H9 (cell line): Measurements from ENCODE around the gene FN3KRP. TPM values are rescaled to one million over a fixed set of nuclear protein-coding genes. Genes with fewer than 3 reads are reported as not detected.

Experiments used
- DNase-seq: peaks from one replicate; pipeline ENCODE4 v3.0.0-alpha.2; 2017
- H2AFZ ChIP-seq: one replicate; pipeline ENCODE4 v1.6.1; 2013; ENCODE audit warnings: mild to moderate bottlenecking, low read length, control low read depth, moderate library complexity
- H2AK5ac ChIP-seq: 2 replicates; pipeline ENCODE4 v1.6.1; 2013; ENCODE audit warnings: low read length, control low read depth, mixed read lengths; ENCODE audit not compliant: insufficient read length
- H2BK120ac ChIP-seq: one replicate; pipeline ENCODE4 v1.6.1; 2013; ENCODE audit warnings: low read depth, mild to moderate bottlenecking, low read length, control low read depth, inconsistent platforms; ENCODE audit not compliant: poor library complexity, severe bottlenecking
- H2BK12ac ChIP-seq: 2 replicates; pipeline ENCODE4 v1.6.1; 2013; ENCODE audit warnings: low read length, control low read depth, mixed read lengths, low read depth; ENCODE audit not compliant: insufficient read length
- H2BK15ac ChIP-seq: 2 replicates; pipeline ENCODE4 v1.6.1; 2013; ENCODE audit warnings: low read depth, low read length, control low read depth
- H2BK20ac ChIP-seq: one replicate; pipeline ENCODE4 v1.6.1; 2013; ENCODE audit warnings: low read depth, mild to moderate bottlenecking, low read length, control low read depth, inconsistent platforms; ENCODE audit not compliant: poor library complexity, severe bottlenecking
- H2BK5ac ChIP-seq: 2 replicates; pipeline ENCODE4 v1.6.1; 2013; ENCODE audit warnings: low read length, control low read depth, mixed read lengths; ENCODE audit not compliant: insufficient read length
- H3K14ac ChIP-seq: 2 replicates; pipeline ENCODE4 v1.6.1; 2013; ENCODE audit warnings: low read length, control low read depth; ENCODE audit not compliant: insufficient read depth
- H3K18ac ChIP-seq: 2 replicates; pipeline ENCODE4 v1.6.1; 2013; ENCODE audit warnings: low read depth, mild to moderate bottlenecking, mixed read lengths, low read length, control low read depth; ENCODE audit not compliant: insufficient read length
- H3K23ac ChIP-seq: 2 replicates; pipeline ENCODE4 v1.6.1; 2013; ENCODE audit warnings: low read length, control low read depth, mixed read lengths, low read depth; ENCODE audit not compliant: insufficient read length
- H3K23me2 ChIP-seq: 2 replicates; pipeline ENCODE4 v1.6.1; 2013; ENCODE audit warnings: low read depth, mild to moderate bottlenecking, mixed read lengths, low read length, control low read depth; ENCODE audit not compliant: insufficient read length, poor library complexity, severe bottlenecking
- H3K27ac ChIP-seq: 2 replicates; pipeline ENCODE4 v1.5.1; 2013; ENCODE audit warnings: low read length, control low read depth, mixed read lengths, low read depth; ENCODE audit not compliant: insufficient read length
- H3K27me3 ChIP-seq: 2 replicates; pipeline ENCODE4 v1.6.1; 2013; ENCODE audit warnings: low read length, control low read depth, inconsistent platforms; ENCODE audit not compliant: insufficient read depth
- H3K4ac ChIP-seq: 2 replicates; pipeline ENCODE4 v1.6.1; 2013; ENCODE audit warnings: low read depth, mild to moderate bottlenecking, control low read depth, inconsistent platforms, low read length, moderate library complexity
- H3K4me1 ChIP-seq: 2 replicates; pipeline ENCODE4 v1.6.1; 2013; ENCODE audit warnings: low read length, control low read depth, inconsistent platforms; ENCODE audit not compliant: insufficient read depth
- H3K4me2 ChIP-seq: 2 replicates; pipeline ENCODE4 v1.6.1; 2013; ENCODE audit warnings: low read length, control low read depth, mixed read lengths; ENCODE audit not compliant: insufficient read length, insufficient read depth
- H3K56ac ChIP-seq: 2 replicates; pipeline ENCODE4 v1.6.1; 2013; ENCODE audit warnings: low read depth, mild to moderate bottlenecking, mixed read lengths, low read length, control low read depth; ENCODE audit not compliant: insufficient read length
- H3K79me1 ChIP-seq: 2 replicates; pipeline ENCODE4 v1.6.1; 2013; ENCODE audit warnings: low read depth, mild to moderate bottlenecking, moderate library complexity, low read length, control low read depth, inconsistent platforms; ENCODE audit not compliant: insufficient read depth, poor library complexity, severe bottlenecking
- H3K79me2 ChIP-seq: 2 replicates; pipeline ENCODE4 v1.6.1; 2013; ENCODE audit warnings: low read length, control low read depth, inconsistent platforms; ENCODE audit not compliant: insufficient read depth
- H3K9ac ChIP-seq: 2 replicates; pipeline ENCODE4 v1.6.1; 2013; ENCODE audit warnings: low read length, control low read depth, mixed read lengths; ENCODE audit not compliant: insufficient read length; ENCODE audit errors: extremely low read depth
- H3K9me3 ChIP-seq: one replicate; pipeline ENCODE4 v1.6.1; 2013; ENCODE audit warnings: low read depth, low read length, inconsistent platforms; ENCODE audit not compliant: control insufficient read depth
- H3T11ph ChIP-seq: one replicate; pipeline ENCODE4 v1.6.1; 2013; ENCODE audit warnings: mild to moderate bottlenecking, low read length, control low read depth, inconsistent platforms
- H4K20me1 ChIP-seq: one replicate; pipeline ENCODE4 v1.6.1; 2013; ENCODE audit not compliant: control insufficient read depth, insufficient read length, insufficient read depth
- H4K5ac ChIP-seq: 2 replicates; pipeline ENCODE4 v1.6.1; 2013; ENCODE audit warnings: low read depth, mild to moderate bottlenecking, mixed read lengths, low read length, control low read depth; ENCODE audit not compliant: insufficient read length
- H4K8ac ChIP-seq: replicated peaks from 2 replicates; pipeline ENCODE4 v1.6.1; 2013; ENCODE audit warnings: low read length, control low read depth, mixed read lengths, low read depth; ENCODE audit not compliant: insufficient read length
- H4K91ac ChIP-seq: 2 replicates; pipeline ENCODE4 v1.6.1; 2013; ENCODE audit warnings: low read depth, mild to moderate bottlenecking, moderate library complexity, mixed read lengths, low read length, control low read depth; ENCODE audit not compliant: insufficient read length
- H3K27ac Mint-ChIP-seq, 3 experiments: 2 replicates in 2 of 3; 3 replicates in 1 of 3; pipeline ENCODE4 v1.8.0; 2020 to 2021; ENCODE audit warnings: mixed read lengths in 3 of 3, mild to moderate bottlenecking in 1 of 3, moderate library complexity in 1 of 3
- H3K27me3 Mint-ChIP-seq: 2 replicates; pipeline ENCODE4 v1.8.0; 2021; ENCODE audit warnings: low read depth, mild to moderate bottlenecking, moderate library complexity, mixed read lengths
- H3K36me3 Mint-ChIP-seq, 3 experiments: 2 replicates in 2 of 3; 3 replicates in 1 of 3; pipeline ENCODE4 v1.8.0; 2020 to 2021; ENCODE audit warnings: low read depth in 3 of 3, mixed read lengths in 3 of 3; ENCODE audit not compliant: insufficient read depth in 1 of 3
- H3K4me1 Mint-ChIP-seq, 2 experiments: 2 replicates each; pipeline ENCODE4 v1.8.0; 2020; ENCODE audit warnings: mixed read lengths in 2 of 2
- H3K4me3 Mint-ChIP-seq, 2 experiments: 2 replicates in 1 of 2; 3 replicates in 1 of 2; pipeline ENCODE4 v1.8.0; 2020 to 2021; ENCODE audit warnings: mild to moderate bottlenecking in 2 of 2, mixed read lengths in 2 of 2, moderate library complexity in 1 of 2
- H3K9me3 Mint-ChIP-seq, 2 experiments: 2 replicates in 1 of 2; 3 replicates in 1 of 2; pipeline ENCODE4 v1.8.0; 2020; ENCODE audit warnings: mild to moderate bottlenecking in 2 of 2, mixed read lengths in 2 of 2, moderate library complexity in 1 of 2
- CTCF ChIP-seq: fragments of 200-600 bp; sonication (generic); conservative IDR thresholded peaks from 3 replicates; pipeline ENCODE4 v1.8.0; 2021; ENCODE audit warnings: antibody characterized with exemption, mild to moderate bottlenecking
- WGBS: extraction: QIAGEN DNeasy Blood & Tissue Kit; methylation state at CpG from one replicate; pipeline ENCODE4 v1.1.7; 2013; ENCODE audit warnings: missing lambda C conversion rate, low lambda C conversion rate, mixed read lengths; ENCODE audit not compliant: insufficient read length; ENCODE audit errors: extremely low coverage; 5-methylcytosine and 5-hydroxymethylcytosine counted together
- total RNA-seq: library from RNA; stranded (reverse); gene quantifications from 2 replicates; pipeline ENCODE4 v1.2.1, GENCODE V29; 2021

FN3KRP gene
- total RNA-seq, 1 experiment from 2014 or later: 32.9 TPM

- H2BK120ac ChIP-seq: no peak overlapping the region
- no peaks in the 10 kb centered on the region for H3K9me3 ChIP-seq
- H3K27me3 ChIP-seq: no peaks in the 10 kb centered on the region
- H2BK12ac ChIP-seq: no peak overlapping the region
- no peak overlapping the region; a peak in 1 of 7 replicates for H3K27ac Mint-ChIP-seq
- no peak overlapping the region for H2BK20ac ChIP-seq
- 0 out of 4 replicates have a peak, but pooled peaks cover 0 to 2% of the 10 kb centered on the region in 2 experiments for H3K4me1 Mint-ChIP-seq
- H3K79me1 ChIP-seq: no peaks in the 10 kb centered on the region
- H3K27me3 Mint-ChIP-seq: no peaks in the 10 kb centered on the region; the same call in none of the 2 replicates
- no peak overlapping the region for H3K27ac ChIP-seq
- H2BK5ac ChIP-seq: no peak overlapping the region
- no peak overlapping the region for H4K8ac ChIP-seq
- WGBS: no CpG with 5 or more reads among the region's 19 CpGs
- peaks cover 0 to 3% (median 0%) of the 10 kb centered on the region in 3 experiments; a peak in 2 of 7 replicates for H3K36me3 Mint-ChIP-seq
- peaks cover 6 to 8% of the 10 kb centered on the region in 2 experiments for H3K9me3 Mint-ChIP-seq
- H3K56ac ChIP-seq: no peak overlapping the region
- H4K91ac ChIP-seq: no peak overlapping the region
- no peak overlapping the region for H3K4me2 ChIP-seq
- no peak overlapping the region for H3K4ac ChIP-seq
- no peak for TF ChIP-seq CTCF
- no peak overlapping the region for H2AFZ ChIP-seq
- H3K23me2 ChIP-seq: no peaks in the 10 kb centered on the region
- H3K4me1 ChIP-seq: no peaks in the 10 kb centered on the region
- no peak overlapping the region for H3K18ac ChIP-seq
- no peak overlapping the region for H3K9ac ChIP-seq
- no peaks in the 10 kb centered on the region for H3K79me2 ChIP-seq
- DNase-seq: no peak
- H3K23ac ChIP-seq: no peak overlapping the region
- H4K5ac ChIP-seq: no peak overlapping the region
- no peak overlapping the region for H2BK15ac ChIP-seq
- no peaks in the 10 kb centered on the region for H4K20me1 ChIP-seq
- no peak overlapping the region for H3T11ph ChIP-seq
- H3K14ac ChIP-seq: no peak overlapping the region
- no peak overlapping the region for H2AK5ac ChIP-seq
- no peak overlapping the region for H3K4me3 Mint-ChIP-seq
Measured at GRCh38 chr17:82686366-82687324, 29.9 kb upstream of the FN3KRP start.
